SH-SY5Y (cell line): ENCODE data around the gene GAREM1.

Experiments used
- GATA2 ChIP-seq: IDR thresholded peaks from 2 replicates; pipeline ENCODE4 v1.6.1; 2011; ENCODE audit warnings: mild to moderate bottlenecking, low read depth, low read length
- GATA3 ChIP-seq: IDR thresholded peaks from 2 replicates; pipeline ENCODE4 v1.6.1; 2011; ENCODE audit warnings: low read depth, mild to moderate bottlenecking, low read length, moderate library complexity

DNA sequence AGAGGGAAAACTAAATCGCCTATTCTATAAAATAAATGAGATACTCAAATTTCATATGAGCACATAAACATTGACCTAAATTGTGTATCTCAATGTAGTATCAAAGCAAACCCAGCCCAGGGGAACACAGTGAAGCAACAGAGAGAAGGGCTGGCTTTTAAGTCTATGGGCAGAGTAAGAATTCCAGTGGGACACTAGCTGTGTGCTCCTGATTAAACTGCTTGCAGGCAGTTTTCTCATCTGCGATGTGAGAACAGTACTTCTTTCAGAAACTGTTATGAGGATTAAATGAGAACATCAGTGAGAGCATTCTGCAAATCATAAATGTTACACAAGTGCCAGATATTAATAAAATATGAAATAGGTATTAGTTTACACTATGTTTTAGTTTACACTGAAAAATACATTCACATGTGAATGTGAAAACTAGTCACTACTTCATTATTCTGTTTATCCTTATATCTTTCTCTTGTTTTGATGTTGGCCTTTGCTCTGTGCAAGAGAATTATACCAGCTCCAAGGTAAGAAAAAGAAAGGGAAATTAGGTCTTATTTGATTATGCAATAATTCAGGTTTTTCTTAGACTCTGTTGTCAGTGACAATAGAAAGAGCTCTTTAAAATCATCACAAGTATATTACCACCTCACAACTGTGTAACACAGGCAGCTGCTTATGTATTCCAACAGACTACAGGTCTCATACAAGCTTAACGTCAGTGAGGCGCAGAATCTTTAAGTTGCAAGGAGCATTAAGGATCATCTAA lies 47.5 kb downstream of the GAREM1 start:
- TF ChIP-seq GATA2 (no peak), GATA3 (no peak)
